Measurements from ENCODE around the gene EEF2.
"Not testable (repeated sequence)": the region's sequence is repeated elsewhere in the genome, so short reads cannot be mapped to it uniquely, and the experiment has no call there.

Gene EEF2

DNA sequence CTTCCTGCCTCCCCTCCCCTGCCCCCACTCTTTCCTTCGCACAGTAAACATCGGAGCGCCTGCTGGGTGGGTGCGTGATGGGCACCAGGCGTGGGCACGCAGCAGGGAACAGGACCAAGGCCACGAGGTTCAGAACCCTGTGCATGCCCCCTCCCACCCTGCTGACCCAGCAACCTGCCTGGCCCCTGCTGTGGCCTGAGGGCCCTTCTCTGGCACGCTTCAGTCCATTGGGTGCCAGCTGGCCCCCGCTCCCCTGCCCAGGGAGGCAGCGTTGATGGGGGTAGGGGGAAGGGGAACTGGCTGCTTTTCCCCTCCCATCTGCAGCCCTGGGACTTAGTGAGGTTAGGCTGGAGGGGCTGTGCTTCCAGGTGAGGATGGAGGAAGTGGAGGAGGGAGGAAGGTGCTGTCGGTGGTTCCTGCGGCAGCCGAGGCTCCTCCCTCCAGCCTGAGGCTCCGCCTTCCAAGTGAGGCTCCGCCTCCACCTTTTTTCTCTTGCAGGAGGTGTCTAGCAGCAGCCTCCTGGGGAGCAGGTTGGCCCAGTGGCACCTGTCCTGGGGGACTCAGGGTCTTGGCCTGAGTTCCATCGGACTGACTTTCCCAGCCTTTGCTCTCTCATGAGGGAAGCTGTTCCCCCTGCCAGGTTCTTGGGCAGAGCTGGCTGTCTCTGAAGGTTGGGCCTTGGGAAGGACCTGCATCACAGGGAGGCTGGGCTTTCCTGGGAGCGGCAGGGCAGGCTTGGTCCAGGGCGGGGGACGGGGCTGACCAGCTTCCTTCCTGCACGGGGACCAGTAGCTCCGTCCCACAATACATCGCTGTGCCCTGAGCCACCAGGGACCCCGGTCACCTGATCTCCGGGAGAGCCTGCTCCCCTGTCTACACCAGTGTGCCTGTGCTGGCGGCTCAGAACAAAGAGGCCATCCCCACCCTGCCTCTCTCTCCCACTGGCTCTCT lies 29.6 kb upstream of the EEF2 start:
- no peak for FAIRE-seq

DNA sequence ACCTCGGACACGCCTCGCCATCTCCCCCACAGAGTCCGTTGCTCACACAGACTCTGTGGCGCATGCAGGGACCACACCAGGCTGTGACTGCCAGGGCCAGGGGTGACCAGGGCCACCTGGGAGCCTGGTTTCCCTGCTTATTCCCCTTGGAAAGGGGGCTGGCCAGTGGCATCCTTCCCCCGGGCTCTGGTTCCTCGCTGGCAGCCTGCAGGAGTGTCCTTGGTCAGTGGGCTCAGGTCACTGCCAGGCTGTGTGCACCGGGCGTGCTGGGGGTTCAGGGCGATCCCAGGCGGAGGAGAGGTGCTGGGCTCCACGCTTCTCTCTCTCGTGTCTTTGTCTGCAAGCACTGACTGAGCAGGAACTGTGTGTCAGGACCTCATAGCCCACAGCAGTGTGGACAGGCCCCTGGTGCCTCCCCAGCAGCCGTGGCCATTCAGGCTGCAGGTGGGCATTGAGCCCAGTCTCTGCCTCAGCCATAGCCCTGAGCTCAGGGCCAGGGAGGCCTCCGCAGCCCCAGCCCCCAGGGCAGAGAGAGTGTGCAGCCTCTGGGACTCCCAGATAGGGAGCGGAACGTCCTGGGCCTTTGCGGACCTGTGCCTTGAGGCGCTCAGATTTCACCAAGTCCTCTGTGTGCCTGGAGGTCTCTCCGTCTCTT lies 28.8 kb upstream of the EEF2 start:
- no peak for FAIRE-seq

DNA sequence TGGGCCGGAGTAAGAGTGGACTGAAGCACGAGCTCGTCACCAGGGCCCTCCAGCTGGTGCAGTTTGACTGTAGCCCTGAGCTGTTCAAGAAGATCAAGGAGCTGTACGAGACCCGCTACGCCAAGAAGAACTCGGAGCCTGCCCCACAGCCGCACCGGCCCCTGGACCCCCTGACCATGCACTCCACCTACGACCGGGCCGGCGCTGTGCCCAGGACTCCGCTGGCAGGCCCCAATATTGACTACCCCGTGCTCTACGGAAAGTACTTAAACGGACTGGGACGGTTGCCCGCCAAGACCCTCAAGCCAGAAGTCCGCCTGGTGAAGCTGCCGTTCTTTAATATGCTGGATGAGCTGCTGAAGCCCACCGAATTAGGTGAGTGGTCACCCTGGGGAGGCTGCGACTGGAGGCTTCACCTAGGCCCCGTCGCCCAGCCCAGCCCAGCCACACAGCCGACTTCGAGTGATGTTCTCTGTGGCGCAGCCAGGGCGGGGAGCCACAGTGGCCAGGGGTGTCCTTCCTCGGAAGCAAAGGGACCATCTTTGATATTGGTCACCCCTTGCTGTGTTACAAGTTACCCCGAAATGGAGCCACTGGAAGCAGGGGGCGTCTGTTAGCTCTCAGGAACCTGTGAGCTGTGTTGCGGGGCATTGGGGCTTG lies 27.8 kb upstream of the EEF2 start:
- no peak for FAIRE-seq

DNA sequence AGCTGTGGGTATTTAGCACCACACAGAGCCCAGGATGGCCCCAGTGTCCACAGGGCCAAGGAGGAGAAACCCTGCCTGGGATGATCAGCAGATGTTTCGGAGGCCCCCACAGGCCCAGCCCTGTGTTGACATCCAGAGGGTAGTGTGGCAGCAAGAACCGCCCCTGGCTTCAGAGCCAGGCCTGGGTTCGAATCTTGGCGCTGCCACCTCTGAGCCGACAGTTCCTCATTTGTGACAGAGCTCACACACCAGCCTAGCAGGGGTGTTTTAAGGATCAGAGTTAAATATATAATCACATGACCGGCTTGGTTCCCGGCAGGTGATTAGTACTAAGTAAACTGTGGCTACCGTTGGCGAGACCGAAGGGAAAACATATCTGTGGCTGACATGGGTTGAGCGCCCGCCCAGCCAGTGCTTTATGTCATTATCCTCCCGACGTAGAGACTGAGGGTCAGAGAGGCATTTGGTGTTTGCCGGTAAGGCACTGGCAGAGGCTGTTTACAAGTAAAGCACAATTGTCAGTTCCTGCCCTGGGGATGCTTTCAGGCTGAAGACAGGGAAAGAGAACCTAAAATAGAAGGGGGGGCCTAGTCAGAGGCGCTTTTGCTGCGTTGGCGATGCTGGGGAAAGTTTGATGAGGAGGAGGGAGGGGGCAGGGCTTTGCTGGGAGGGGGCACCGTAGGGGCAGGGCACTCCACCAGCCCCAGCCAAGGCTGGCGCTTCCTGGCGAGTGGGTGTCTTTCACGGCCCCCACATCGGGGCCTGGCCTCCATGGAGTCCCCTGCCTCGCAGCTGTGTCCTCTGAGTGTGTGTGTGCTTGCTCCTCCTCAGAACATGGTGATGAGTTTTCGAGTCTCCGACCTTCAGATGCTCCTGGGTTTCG lies 27.1 kb upstream of the EEF2 start:
- no peak for FAIRE-seq

DNA sequence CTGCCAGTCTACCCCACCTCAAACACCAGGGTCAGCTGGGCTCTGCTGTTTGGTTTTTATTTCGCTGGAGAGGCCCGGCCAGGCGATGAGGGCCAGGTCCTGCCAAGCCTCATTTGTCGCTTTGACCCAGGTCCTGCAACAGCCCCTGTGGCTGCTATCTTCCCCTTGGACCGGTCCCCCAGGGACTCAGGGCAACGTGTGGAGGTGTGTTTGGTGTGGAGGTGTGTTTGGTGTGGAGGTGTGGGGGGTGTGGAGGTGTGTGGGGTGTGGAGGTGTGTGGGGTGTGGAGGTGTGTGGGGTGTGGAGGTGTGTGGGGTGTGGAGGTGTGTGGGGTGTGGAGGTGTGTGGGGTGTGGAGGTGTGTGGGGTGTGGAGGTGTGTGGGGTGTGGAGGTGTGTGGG lies 26.2 kb upstream of the EEF2 start:
- FAIRE-seq = not testable (repeated sequence)

DNA sequence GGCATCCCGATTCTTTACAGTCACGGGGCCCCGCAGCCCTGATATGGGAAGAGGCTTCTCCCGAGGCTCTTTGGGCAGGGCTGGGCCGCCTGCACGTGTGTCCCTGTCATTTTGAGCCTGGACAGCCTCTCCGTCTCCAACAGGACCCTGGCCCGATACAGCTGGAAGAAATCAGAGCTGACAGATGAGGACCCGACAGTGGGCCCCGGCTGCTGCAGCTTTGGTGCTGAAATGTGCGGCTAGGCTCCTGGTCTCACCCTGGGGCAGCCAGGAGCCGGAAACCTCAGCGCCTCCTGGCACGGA lies 25.5 kb upstream of the EEF2 start:
- no peak for FAIRE-seq

DNA sequence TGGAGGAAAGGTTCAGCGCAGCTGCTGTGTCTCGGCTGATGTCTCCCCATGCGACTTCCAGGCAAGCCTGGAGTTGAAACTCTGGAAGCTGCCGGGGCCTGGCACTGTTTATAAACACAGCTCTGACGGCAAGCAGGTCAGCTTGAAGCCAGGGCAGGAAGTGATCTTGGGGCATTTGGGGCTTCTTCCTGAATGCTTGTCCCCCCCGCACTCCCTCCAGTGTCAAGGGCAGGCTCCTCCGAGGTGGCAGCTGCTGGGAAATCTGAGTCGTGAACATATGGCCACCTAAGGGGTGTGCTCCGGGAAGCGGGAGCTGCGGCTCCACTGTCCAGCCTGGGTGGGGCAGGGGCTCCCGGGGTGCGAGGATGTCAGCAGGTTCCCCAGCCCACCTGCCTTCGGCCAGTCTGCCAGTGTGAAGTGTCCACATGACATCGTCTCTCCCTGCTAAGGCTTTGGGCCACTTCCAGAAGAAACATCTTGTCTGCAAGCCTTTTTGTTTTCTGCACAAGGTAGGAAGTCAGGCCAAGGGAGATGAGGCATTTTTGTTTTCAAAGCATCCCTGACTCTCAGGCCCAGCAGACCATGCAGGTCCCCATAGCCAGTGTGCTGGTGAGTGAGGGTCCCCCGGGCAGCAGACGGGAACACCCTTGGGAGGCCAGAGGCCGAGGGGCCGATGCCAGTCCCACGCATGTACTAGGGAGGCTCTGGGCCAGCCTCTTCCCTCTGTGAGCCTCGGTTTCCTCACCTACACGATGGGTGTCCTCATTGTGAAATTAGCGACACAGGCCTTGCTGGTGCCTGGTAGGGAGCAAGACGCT lies 24.9 kb upstream of the EEF2 start:
- FAIRE-seq = no peak

DNA sequence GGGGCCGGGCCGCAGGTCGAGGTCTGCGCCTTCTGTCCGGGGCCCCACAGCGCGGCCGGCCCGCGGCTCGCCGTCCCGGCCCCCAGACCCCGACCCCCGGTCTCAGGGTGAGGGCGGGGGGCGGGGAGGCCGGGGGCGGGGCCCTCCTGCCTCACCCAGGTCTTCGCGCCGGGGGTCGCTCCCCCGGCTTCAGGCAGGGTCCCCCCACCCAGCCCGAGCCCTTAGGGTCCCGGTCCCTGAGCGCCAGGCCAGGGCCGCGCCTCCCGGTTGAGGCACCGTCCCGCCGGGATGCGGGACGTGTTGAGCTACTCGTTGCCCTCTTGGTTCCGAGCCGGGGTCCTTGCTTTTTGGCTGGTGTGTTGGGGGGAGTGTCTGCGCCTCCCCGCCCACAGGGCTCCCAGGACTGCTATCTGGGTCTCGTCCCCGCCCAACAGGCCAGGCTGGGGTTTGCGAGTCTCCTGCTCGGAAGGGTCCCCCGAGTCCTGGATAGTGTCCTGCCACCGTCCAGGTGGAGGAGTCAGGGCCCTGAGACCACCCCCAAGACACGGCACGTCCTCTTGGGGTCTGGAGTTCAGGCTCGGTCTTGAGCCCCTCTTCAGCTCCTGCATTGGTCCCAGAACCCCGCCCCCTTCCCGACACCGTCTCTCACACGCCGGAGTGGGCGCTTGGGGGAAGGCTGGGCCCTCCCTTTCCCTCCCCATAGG lies 22.7 kb upstream of the EEF2 start:
- FAIRE-seq = no peak

DNA sequence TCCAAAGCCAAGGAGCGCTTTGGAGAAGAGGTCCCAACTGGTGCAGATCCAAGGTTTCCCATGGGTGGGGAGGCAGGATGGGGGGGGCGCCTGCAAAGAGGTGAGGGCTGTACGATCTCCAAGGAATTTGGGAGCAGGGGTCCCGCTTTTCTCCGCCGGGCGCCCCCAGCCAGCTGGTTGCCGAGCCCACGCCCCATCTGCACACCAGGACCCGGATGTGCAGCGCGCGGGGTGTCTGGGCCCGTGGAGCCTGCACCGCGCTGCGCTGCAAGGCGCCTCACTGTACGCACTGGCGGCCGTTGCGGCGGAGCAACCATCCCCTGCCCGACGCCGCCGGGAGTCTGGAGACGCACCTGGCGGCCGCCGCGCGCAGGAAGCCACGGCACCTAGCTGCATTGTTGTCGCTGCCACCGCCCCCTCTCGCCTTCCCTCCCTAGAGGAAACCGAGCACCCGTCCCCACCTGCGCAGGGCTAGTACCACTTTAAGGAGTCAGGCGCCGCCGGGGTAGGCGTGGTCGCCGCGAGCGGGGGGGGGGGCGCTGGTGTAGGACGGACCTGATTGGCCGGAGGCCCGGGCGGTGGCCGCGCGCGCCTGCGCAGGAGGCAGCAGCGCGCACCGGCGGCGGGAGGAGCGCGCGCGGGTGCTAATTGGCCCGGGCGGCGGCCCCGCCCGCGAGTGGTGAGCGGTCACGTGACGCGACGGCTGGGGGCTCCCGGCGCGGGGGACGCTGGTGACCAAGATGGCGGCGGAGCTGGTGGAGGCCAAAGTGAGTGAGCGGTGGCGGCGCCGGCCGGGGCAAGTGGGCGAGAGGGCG lies 22.0 kb upstream of the EEF2 start, which contains the start of gene PIAS4:
Gene PIAS4 (plus strand): TSS at position 716 of the 815 bp plus-strand sequence. CDS start 25 bp downstream, at position 741.
- FAIRE-seq = no peak

DNA sequence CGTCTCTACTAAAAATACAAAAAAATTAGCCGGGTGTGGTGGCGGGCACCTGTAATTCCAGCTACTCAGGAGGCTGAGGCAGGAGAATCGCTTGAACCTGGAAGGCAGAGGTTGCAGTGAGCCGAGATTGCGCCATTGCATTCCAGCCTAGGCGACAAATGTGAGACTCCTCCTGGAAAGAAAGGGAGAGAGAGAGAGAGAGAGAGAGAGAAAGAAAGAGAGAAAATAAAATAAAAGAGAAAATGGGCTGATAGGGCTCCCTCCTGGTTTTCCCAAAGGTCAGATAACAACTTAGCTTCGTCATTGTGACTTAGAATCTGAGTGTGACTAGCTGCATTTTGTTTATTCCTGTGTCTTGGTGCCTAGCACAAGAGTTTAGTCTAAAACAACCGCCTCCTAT lies 20.2 kb upstream of the EEF2 start:
- FAIRE-seq = not testable (repeated sequence)

DNA sequence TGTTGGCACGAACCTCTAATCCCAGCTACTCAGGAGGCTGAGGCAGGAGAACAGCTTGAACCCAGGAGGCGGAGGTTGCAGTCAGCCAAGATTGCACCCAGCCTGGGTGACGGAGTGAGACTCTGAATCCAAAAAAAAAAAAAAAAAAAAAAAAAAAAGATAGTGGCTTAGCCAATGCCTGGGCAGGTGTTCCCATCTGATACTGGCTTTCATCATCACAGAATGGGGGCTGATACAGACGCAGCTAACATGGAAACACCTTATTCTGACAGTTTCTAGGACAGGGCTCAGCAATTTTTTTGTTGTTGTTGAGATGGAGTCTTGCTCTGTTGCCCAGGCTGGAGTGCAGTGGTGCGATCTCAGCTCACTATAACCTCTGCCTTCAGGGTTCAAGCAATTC lies 15.5 kb upstream of the EEF2 start:
- not testable (repeated sequence) for FAIRE-seq

DNA sequence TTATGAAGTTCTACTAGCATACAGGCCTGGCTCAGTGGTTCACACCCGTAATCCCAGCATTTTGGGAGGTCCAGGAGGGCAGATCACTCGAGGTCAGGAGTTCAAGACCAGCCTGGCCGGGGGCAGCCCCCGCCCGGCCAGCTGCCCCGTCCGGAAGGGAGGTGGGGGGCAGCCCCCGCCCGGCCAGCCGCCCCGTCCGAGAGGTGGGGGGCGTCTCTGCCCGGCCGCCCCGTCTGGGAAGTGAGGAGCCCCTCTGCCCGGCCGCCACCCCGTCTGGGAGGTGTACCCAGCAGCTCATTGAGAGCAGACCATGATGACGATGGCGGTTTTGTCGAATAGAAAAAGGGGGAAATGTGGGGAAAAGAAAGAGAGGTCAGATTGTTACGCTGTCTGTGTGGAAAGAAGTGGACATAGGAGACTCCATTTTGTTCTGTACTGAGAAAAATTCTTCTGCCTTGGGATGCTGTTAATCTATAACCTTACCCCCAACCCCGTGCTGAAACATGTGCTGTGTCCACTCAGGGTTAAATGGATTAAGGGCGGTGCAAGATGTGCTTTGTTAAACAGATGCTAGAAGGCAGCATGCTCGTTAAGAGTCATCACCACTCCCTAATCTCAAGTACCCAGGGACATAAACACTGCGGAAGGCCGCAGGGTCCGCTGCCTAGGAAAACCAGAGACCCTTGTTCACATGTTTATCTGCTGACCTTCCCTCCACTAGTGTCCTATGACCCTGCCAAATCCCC lies 13.6 kb upstream of the EEF2 start:
- FAIRE-seq = not testable (repeated sequence)

DNA sequence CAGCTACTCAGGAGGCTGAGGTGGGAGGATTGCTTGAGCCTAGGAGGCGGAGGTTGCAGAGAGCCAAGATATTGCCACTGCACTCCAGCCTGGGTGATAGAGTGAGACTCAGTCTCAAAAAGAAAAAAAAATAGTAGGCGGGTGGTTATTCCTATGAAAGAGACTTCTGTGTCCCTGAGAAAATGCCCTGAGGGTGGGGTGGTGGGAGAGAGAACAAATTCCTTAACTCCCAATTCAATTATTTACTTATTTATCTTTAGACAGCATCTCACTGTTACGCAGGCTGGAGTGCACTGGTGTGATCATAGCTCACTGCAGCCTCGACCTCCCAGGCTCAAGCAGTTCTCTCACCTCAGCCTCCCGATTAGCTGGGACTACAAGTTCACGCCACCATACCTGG lies 10.3 kb upstream of the EEF2 start:
- FAIRE-seq = no peak

DNA sequence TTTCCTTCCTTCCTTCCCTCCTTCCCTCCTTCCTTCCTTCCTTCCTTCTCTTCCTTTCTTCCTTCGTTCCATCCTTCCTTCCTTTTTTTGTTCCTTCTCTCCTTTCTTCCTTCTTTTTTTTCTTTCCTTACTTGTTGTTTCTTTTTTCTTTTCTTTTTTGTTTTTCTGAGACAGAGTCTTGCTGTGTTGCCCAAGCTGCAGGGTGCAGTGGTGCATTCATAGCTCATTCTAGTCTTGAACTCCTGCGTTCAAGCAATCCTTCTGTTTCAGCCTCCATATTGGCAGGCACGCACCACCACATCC lies 5.5 kb upstream of the EEF2 start:
- FAIRE-seq = no peak

DNA sequence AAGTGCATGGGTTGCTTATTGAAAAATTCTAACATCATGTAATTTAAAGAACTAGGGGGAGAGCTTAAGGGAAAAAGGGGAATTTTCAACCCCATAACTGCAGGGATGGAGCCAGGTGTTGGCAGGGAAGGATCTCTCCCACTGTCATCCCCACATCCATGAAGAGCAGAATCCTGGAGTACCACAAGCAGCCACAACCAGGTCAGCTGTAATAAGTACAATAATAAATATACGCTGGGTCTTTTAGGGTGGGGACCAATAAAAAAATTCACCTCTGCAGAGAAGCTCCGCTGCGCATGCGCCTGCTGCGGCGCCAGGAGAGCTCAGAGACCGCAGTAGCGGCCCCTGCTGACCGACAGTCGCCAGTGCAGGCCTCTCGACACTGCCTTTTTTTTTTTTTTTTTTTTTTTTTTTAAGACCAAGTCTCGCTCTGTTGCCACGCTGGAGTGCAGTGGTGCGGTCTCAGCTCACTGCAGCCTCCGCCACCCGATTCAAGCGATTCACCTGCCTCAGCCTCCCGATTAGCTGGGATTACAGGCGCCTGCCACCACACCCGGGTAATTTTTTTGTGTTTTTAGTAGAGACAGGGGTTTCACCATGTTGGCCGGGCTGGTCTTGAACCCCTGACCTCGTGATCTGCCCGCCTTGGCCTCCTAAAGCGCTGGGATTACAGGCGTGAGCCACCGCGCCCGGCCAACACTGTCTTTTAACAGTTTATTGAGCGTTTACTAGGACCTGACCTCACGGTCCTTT lies 2.5 kb upstream of the EEF2 start:
- FAIRE-seq = no peak

DNA sequence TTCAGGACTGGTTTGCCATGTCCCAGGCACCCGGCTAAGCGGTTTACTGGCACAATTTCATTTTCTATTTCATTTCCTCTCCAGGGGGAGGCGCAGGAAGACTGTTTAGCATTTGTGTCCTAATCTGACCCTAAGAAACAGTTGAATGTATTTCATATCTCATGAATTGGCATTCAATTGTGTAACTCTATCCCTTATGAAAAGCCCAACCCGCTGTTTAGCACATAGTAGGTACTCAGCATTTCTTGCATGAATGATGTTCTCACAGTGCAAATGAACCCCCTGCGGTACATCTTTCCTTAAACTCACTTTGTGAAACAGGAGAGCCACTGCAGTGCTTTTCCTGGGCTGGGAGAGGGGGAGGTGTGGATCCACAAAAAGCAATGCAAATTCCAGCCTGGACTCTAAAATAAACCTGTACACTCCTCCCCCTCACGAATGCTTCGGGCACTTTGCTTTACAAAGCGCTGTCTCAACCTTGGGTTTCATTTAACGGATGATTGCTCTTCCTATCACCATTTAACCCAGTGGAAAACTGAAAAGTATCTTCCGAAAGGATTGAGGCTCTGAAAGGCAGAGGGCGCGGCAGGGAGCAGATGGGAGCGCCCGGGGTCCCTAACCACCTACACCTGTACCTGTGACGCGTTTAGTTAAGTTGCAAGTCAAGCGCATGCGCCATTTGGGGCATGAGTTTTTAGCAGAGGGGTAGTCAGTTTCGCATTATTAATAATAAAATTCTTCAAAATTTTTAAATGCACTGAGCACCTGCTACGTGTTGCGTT lies 1.2 kb upstream of the EEF2 start:
- no peak for FAIRE-seq

DNA sequence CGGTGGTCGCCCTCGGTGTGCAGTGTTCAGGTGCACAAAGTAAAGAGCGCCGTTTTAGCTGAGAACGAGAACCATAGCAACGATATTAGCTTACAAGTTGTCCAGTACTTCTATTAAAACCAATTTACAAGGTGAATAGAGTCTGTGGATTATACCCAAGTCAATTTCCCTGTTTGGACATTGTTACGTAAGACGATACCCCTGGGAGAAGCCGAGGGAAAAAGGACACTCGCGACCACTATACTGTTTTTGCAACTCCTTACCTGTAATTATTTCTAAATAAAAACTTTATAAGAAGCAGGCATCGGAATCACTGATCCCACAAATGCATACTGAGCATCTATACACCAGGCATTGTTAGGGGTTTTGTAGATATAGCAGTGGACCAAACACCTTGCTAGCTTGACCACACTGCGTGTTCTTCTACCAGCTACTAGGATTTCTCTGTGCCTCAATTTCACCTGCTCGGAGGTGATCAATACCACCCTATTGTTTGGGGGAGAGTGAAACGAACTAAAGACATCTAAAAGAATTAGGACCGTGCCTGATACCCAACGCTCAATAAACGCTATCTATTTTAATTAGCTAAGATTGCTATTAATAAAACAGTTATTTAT lies 488 bp upstream of the EEF2 start:
- no peak for FAIRE-seq

DNA sequence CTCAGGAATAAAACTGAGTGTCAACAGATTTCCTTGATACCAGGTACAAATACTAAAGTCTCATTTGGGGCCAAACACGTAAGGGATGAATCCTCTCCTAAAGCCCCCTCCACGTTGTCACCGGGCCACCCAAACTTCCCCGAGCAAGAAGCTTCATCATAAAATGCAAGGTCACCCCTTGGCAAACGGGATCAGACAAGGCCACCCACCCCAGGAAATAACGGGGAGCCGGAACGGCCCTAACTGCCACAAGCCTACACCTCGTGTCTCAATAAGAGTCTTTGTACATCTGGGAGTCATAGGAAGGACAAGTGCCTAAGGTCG lies 717 bp downstream of the EEF2 start:
- FAIRE-seq = no peak

Data from endometrium (tissue), 2 donors.